Heart left ventricle (tissue), 16 donors: Measurements from ENCODE around the gene PCDHB11. TPM values are rescaled to one million over a fixed set of nuclear protein-coding genes. Genes with fewer than 3 reads are reported as not detected.
"Not testable (repeated sequence)": the region's sequence is repeated elsewhere in the genome, so short reads cannot be mapped to it uniquely, and the experiment has no call there.

Experiments used
- ATAC-seq, 4 donors: fragments of 200-7000 bp; cut with Tn5 transposase; one replicate each; pipeline ENCODE4 v1.9.1; 2020 to 2022; ENCODE audit warnings: moderate library complexity in 4 of 4, mild to moderate bottlenecking in 3 of 4, moderate number of reproducible peaks in 1 of 4
- DNase-seq, 5 donors: peaks; one replicate each; pipeline ENCODE4 v3.0.0-alpha.2; 2020
- H3K27ac ChIP-seq, 12 donors: fragments of 200-600 bp; sonication (generic) in 4 of 12; one replicate each; pipeline versions ENCODE4 v1.5.0 to v1.8.0; 2016 to 2022; ENCODE audit warnings: mild to moderate bottlenecking in 2 of 12
- H3K27me3 ChIP-seq, 9 donors: fragments of 200-600 bp; sonication (generic) in 2 of 9; one replicate each; pipeline versions ENCODE4 v1.5.1 to v1.8.0; 2016 to 2022; ENCODE audit warnings: mild to moderate bottlenecking in 3 of 9
- H3K36me3 ChIP-seq, 9 donors: fragments of 200-600 bp; sonication (generic) in 2 of 9; one replicate each; pipeline versions ENCODE4 v1.5.0 to v1.8.0; 2018 to 2022; ENCODE audit warnings: mild to moderate bottlenecking in 2 of 9
- H3K4me1 ChIP-seq, 12 donors: fragments of 200-600 bp; sonication (generic) in 4 of 12; one replicate each; pipeline versions ENCODE4 v1.5.0 to v1.8.0; 2016 to 2022; ENCODE audit warnings: mild to moderate bottlenecking in 3 of 12
- H3K4me3 ChIP-seq, 12 donors: fragments of 200-600 bp; sonication (generic) in 4 of 12; one replicate each; pipeline versions ENCODE4 v1.5.0 to v1.8.0; 2017 to 2022; ENCODE audit warnings: mild to moderate bottlenecking in 9 of 12, moderate library complexity in 4 of 12
- H3K9me3 ChIP-seq, 12 donors: fragments of 200-600 bp; sonication (generic) in 4 of 12; one replicate each; pipeline versions ENCODE4 v1.5.0 to v1.8.0; 2016 to 2022; ENCODE audit warnings: mild to moderate bottlenecking in 1 of 12
- POLR2A ChIP-seq, 2 donors: fragments of 450-650 bp; IDR thresholded peaks; one replicate each; pipeline ENCODE4 v1.6.1; 2017; ENCODE audit warnings: antibody characterized with exemption in 2 of 2, mild to moderate bottlenecking in 2 of 2, moderate library complexity in 2 of 2
- WGBS, 4 donors: extraction: QIAGEN DNeasy Blood & Tissue Kit in 2 of 4; methylation state at CpG; one replicate each; pipeline versions ENCODE4 v1.1.5 to v1.1.7; 2013 to 2018; 5-methylcytosine and 5-hydroxymethylcytosine counted together
- intact Hi-C, 10 donors: fragments of 100-400 bp; cut with DNase I; formaldehyde crosslinking; loops; one replicate each; pipeline versions ENCODE4 v1.11.1 to v1.14.2; 2022
- polyA plus RNA-seq, 2 donors: library from polyadenylated mRNA; stranded (reverse); fragments of 200-250 nt; gene quantifications; one replicate each; pipeline ENCODE4 v1.2.3, GENCODE V29; 2013
- total RNA-seq, 9 donors: library from RNA; depleted of rRNA in 2 of 9; stranded (reverse); fragments of >200 nt in 2 of 9; fragmentation: NEBNext Ultra II Directional in 3 of 9; extraction: Animal tissue kit (Norgen Biotek cat#: 25700) in 3 of 9; gene quantifications; one replicate each; pipeline versions ENCODE4 v1.1.0 to v1.2.4, GENCODE V29; 2016 to 2023
- TF ChIP-seq, protein P1 (sequence below), 12 donors: fragments of 200-600 bp; sonication (generic) in 4 of 12; IDR thresholded peaks; one replicate each; pipeline versions ENCODE4 v1.5.0 to v1.8.0; 2018 to 2022; ENCODE audit warnings: antibody characterized with exemption in 12 of 12, mild to moderate bottlenecking in 5 of 12
- donor health status: ischemic (EF 13 %, LVEDD 7.1; RV severe dilation, severe dysfunction).
- donor health status: healthy with polysubstance abuse.
- donor health status: DM: no; HTN: yes; CAD: no.
- donor health status: DM: no; HTN: no; CAD: no.
- donor health status: ischemic (EF 25% LVEDD 6.9; RV normal size, moderate dysfunction).
- donor health status: ischemic (EF 25% LVEDD 5.7; RV mildly dilated, moderate dysfunction).
- donor health status: healthy.
- donor health status: DM: yes; HTN: yes; CAD: no.
- donor health status: ischemic (EF 35%, LVEDD 5.7; RV mildly dilated, moderate dysfunction).
- donor health status: nonischemic (EF 11% LVEDD 7.7; RV severe dilation, severe dysfunction).
- donor health status: DM: yes; HTN: yes; CAD: no.
- donor health status: PGD.
- donor health status: ischemic (EF 29% LVEDD 5.4; RV normal size, mild dysfunction).
- donor health status: nonischemic (EF 23%, LVEDD 6.1; RV moderate dilation, normal function).

The PCDHB11 gene
- total and polyA plus RNA-seq, 11 donors = 0.23 to 2.8 (median 1.1) TPM

DNA sequence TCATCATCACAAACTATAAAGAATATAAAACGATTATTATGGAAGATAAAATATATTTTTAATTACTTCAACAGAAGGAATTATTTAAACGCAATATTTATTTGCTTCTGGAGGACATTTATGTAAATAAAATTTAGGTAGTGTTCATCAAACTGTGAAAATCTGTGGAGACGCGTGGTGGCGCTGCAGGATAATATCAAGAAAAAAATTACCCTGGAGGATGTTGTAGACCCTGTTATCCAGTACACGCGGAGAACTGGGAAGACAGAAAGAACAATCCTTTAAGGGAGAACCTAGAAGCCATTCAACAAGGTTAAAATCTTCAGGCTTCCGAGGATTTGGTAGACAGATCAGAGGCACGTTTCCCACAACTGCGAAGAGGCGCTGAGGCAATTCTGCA lies 9.1 kb downstream of the PCDHB11 start, which contains the start of gene PCDHB12:
PCDHB12 (plus strand) TSS at position 242 of the 400 bp plus-strand sequence. CDS start 189 bp downstream, outside the sequence.
- Histone ChIP-seq H3K4me1 (no peaks in the 10 kb centered on the region), H3K9me3 (peaks cover 0 to 97% (median 28%) of the 10 kb centered on the region in 12 donors)
- TF ChIP-seq POLR2A (IDR thresholded peaks at IDR 0.05) = no peak
- TF ChIP-seq, protein P1, sequence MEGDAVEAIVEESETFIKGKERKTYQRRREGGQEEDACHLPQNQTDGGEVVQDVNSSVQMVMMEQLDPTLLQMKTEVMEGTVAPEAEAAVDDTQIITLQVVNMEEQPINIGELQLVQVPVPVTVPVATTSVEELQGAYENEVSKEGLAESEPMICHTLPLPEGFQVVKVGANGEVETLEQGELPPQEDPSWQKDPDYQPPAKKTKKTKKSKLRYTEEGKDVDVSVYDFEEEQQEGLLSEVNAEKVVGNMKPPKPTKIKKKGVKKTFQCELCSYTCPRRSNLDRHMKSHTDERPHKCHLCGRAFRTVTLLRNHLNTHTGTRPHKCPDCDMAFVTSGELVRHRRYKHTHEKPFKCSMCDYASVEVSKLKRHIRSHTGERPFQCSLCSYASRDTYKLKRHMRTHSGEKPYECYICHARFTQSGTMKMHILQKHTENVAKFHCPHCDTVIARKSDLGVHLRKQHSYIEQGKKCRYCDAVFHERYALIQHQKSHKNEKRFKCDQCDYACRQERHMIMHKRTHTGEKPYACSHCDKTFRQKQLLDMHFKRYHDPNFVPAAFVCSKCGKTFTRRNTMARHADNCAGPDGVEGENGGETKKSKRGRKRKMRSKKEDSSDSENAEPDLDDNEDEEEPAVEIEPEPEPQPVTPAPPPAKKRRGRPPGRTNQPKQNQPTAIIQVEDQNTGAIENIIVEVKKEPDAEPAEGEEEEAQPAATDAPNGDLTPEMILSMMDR (IDR thresholded peaks at IDR 0.05) = peak in 10 of 12 donors; percentile 11 to 43 (median 30)

DNA sequence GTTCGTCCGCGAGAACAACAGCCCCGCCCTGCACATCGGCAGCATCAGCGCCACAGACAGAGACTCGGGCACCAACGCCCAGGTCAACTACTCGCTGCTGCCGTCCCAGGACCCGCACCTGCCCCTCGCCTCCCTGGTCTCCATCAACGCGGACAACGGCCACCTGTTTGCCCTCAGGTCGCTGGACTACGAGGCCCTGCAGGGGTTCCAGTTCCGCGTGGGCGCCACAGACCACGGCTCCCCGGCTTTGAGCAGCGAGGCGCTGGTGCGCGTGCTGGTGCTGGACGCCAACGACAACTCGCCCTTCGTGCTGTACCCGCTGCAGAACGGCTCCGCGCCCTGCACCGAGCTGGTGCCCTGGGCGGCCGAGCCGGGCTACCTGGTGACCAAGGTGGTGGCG lies 10.9 kb downstream of the PCDHB11 start:
- H3K36me3 ChIP-seq, DNase-seq, ATAC-seq, H3K4me3 ChIP-seq, H3K27ac ChIP-seq, H3K4me1 ChIP-seq: not testable (repeated sequence)
- peaks cover 0 to 18% (median 3%) of the 10 kb centered on the region in 9 donors for H3K27me3 ChIP-seq
- H3K9me3 ChIP-seq = peaks cover 0 to 93% (median 32%) of the 10 kb centered on the region in 12 donors
- 32 to 51% (median 38%) methylated on average over 19 to 39 of the region's 39 CpGs for WGBS, 4 donors
- intact Hi-C loops = loop anchor here in 2 of 10 donors (5.0 to 10.0 kb wide), 2 partner anchors 355 to 357 kb away; no protein-coding TSS in a partner anchor

More for the DNA sequence above, 9.1 kb downstream of the PCDHB11 start, which contains the start of gene PCDHB12:
- intact Hi-C loops = no loop called here
- ATAC-seq (peak in 1 of 4 donors; percentile 26), DNase-seq (no peak)
- Histone ChIP-seq H3K4me3 (peak within 1 kb of the TSS in 7 of 12 donors; percentile 6 to 42 (median 26)), H3K27me3 (peaks cover 0 to 18% (median 3%) of the 10 kb centered on the region in 9 donors), H3K27ac (no peak within 1 kb of the TSS), H3K36me3 (no peaks in the 10 kb centered on the region)
- WGBS, 4 donors = 16 to 26% (median 20%) methylated on average over 11 of the region's 11 CpGs

DNA sequence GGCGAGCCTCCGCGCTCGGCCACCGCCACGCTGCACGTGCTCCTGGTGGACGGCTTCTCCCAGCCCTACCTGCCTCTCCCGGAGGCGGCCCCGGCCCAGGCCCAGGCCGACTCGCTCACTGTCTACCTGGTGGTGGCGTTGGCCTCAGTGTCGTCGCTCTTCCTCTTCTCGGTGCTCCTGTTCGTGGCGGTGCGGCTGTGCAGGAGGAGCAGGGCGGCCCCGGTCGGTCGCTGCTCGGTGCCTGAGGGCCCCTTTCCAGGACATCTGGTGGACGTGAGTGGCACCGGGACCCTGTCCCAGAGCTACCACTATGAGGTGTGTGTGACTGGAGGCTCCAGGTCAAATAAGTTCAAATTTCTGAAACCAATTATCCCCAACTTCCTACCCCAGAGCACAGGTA lies 11.4 kb downstream of the PCDHB11 start:
- Histone ChIP-seq H3K27me3 (peaks cover 0 to 18% (median 3%) of the 10 kb centered on the region in 9 donors), H3K9me3 (peaks cover 0 to 90% (median 35%) of the 10 kb centered on the region in 12 donors)
- not testable (repeated sequence) for H3K27ac ChIP-seq, DNase-seq, ATAC-seq, H3K4me1 ChIP-seq, H3K4me3 ChIP-seq, H3K36me3 ChIP-seq
- WGBS, 4 donors = 26 to 33% (median 30%) methylated on average over 3 to 19 of the region's 27 CpGs
- intact Hi-C loops = loop anchor here in 2 of 10 donors (5.0 to 10.0 kb wide), 2 partner anchors 354 to 356 kb away; no protein-coding TSS in a partner anchor

DNA sequence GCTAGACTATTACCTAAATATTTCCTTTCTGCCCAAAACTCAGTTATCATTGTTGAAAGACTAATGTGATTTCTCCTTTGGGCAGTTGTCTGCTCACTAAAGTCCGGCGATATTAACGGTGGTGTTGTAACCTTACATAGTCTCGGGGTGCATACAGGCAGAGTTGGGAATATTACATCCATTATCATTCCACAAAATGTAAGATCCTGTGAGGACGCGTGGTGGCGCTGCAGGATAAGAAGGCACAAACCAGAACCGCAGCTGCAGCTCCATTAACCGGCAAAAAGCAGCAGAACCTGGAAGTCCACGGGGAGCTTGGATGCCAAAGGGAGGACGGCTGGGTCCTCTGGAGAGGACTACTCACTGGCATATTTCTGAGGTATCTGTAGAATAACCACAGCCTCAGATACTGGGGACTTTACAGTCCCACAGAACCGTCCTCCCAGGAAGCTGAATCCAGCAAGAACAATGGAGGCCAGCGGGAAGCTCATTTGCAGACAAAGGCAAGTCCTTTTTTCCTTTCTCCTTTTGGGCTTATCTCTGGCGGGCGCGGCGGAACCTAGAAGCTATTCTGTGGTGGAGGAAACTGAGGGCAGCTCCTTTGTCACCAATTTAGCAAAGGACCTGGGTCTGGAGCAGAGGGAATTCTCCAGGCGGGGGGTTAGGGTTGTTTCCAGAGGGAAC lies 14.4 kb downstream of the PCDHB11 start, which contains the start of gene PCDHB13:
PCDHB13 (plus strand) TSS at position 264 of the 684 bp plus-strand sequence; CDS start at position 469, 205 bp downstream.
- Histone ChIP-seq H3K9me3 (peaks cover 0 to 91% (median 48%) of the 10 kb centered on the region in 12 donors), H3K4me3 (peak within 1 kb of the TSS in 10 of 12 donors; percentile 18 to 49 (median 37))
- H3K36me3 ChIP-seq, H3K4me1 ChIP-seq, H3K27ac ChIP-seq, H3K27me3 ChIP-seq: not testable (repeated sequence)
- intact Hi-C loops = loop anchor here in 2 of 10 donors (5.0 to 10.0 kb wide), 2 partner anchors 351 to 354 kb away; no protein-coding TSS in a partner anchor
- 5 to 11% (median 6%) methylated on average over 9 to 15 of the region's 18 CpGs for WGBS, 4 donors
- DNase-seq (peak in 4 of 5 donors; percentile 29 to 77 (median 64)), ATAC-seq (peak; percentile 80 to 93 (median 83))
- TF ChIP-seq, protein P1 (IDR thresholded peaks at IDR 0.05) = peak in 10 of 12 donors; percentile 16 to 62 (median 48)

DNA sequence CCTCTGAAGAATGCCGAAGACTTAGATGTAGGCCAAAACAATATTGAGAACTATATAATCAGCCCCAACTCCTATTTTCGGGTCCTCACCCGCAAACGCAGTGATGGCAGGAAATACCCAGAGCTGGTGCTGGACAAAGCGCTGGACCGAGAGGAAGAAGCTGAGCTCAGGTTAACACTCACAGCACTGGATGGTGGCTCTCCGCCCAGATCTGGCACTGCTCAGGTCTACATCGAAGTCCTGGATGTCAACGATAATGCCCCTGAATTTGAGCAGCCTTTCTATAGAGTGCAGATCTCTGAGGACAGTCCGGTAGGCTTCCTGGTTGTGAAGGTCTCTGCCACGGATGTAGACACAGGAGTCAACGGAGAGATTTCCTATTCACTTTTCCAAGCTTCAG lies 15.2 kb downstream of the PCDHB11 start:
- H3K4me3 ChIP-seq = peak overlapping the region in 3 of 12 donors; percentile 10 to 28 (median 27)
- not testable (repeated sequence) for H3K4me1 ChIP-seq, H3K36me3 ChIP-seq, DNase-seq, H3K27ac ChIP-seq, H3K27me3 ChIP-seq
- peaks cover 0 to 91% (median 50%) of the 10 kb centered on the region in 12 donors for H3K9me3 ChIP-seq
- WGBS, 4 donors = 47 to 61% (median 57%) methylated on average over 10 to 12 of the region's 12 CpGs
- ATAC-seq = peak in 1 of 4 donors; percentile 31
- intact Hi-C loops = loop anchor here in 2 of 10 donors (5.0 to 10.0 kb wide), 2 partner anchors 350 to 353 kb away; no protein-coding TSS in a partner anchor

GRCh38 chr5:141215504-141215903 lies 16.1 kb downstream of the PCDHB11 start:
- intact Hi-C loops = loop anchor here in 1 of 10 donors (10.0 kb wide), 1 partner anchor 349 kb away; no protein-coding TSS in a partner anchor
- H3K36me3 ChIP-seq, H3K4me1 ChIP-seq, DNase-seq, H3K4me3 ChIP-seq, ATAC-seq, H3K27ac ChIP-seq, H3K27me3 ChIP-seq: not testable (repeated sequence)
- 20 to 51% (median 36%) methylated on average over 11 to 35 of the region's 40 CpGs for WGBS, 4 donors
- peaks cover 0 to 91% (median 53%) of the 10 kb centered on the region in 12 donors for H3K9me3 ChIP-seq

DNA sequence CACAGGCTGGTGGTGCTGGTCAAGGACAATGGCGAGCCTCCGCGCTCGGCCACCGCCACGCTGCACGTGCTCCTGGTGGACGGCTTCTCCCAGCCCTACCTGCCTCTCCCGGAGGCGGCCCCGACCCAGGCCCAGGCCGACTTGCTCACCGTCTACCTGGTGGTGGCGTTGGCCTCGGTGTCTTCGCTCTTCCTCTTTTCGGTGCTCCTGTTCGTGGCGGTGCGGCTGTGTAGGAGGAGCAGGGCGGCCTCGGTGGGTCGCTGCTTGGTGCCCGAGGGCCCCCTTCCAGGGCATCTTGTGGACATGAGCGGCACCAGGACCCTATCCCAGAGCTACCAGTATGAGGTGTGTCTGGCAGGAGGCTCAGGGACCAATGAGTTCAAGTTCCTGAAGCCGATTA lies 16.6 kb downstream of the PCDHB11 start:
- H3K27me3 ChIP-seq, DNase-seq, H3K36me3 ChIP-seq, H3K4me3 ChIP-seq, H3K27ac ChIP-seq, H3K4me1 ChIP-seq, ATAC-seq: not testable (repeated sequence)
- intact Hi-C loops = loop anchor here in 1 of 10 donors (10.0 kb wide), 1 partner anchor 349 kb away; no protein-coding TSS in a partner anchor
- 32 to 47% (median 36%) methylated on average over 3 to 21 of the region's 26 CpGs for WGBS, 4 donors
- peaks cover 0 to 92% (median 56%) of the 10 kb centered on the region in 12 donors for H3K9me3 ChIP-seq
